ENCODE results near the gene TMEM151B.

DNA sequence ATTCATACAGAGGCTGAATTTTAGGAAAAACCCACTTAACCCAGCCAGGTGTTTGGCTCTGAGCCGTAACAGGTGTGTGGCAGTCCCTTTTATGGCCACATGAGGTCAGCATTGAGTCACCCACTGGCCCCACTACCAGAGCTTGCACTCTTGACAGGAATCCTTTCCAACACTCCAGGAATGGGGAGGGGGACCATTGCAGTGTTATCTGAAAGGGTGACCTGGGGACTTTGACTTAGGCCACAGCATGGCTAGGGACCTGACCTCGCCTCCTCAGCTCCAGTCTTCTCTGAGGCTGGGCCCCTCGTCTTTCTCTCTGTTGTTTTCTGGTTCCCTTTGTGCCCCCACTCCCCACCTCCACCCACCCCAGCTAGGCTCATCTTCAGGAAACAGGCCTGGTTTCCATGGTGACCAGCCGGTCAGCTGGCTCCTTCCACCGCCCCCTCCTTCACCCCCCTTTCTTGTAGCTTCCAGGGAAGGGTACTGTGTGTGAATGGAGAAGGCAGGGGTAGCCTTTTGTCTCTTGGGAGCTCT lies 2.1 kb upstream of the TMEM151B start:
- TF ChIP-seq CTCF (IDR thresholded peaks at IDR 0.05): peak; percentile 87 to 95 (median 89)
- TF ChIP-seq POLR2A (IDR thresholded peaks at IDR 0.05; ENCODE audit: low read depth): no peak
- peak in 1 of 2 donors; percentile 38 for TF ChIP-seq POLR2AphosphoS5 (IDR thresholded peaks at IDR 0.05)
- TF ChIP-seq EP300 (IDR thresholded peaks at IDR 0.05): no peak

Measured in esophagus muscularis mucosa (tissue), 4 donors.